HT-29 (cell line): ENCODE results near the gene GABRG3. TPM values are rescaled to one million over a fixed set of nuclear protein-coding genes. Genes with fewer than 3 reads are reported as not detected.

ENCODE experiments used
- DNase-seq: peaks from one replicate; pipeline ENCODE4 v3.0.0-alpha.2; 2015; ENCODE audit warnings: low spot score
- total RNA-seq: library from RNA; depleted of rRNA; stranded (reverse); fragments of >200 nt; shearing (Covaris generic); gene quantifications from 2 replicates; pipeline ENCODE4 v1.2.3, GENCODE V29; 2014; rRNA removed

The GABRG3 gene
- not detected in 2 replicates for total RNA-seq

- DNase-seq, result no peak
These were observed at the start of gene GABRG3 for GRCh38 chr15:26970712-26971210. Gene GABRG3 (plus strand): TSS chr15:26971181.

DNA sequence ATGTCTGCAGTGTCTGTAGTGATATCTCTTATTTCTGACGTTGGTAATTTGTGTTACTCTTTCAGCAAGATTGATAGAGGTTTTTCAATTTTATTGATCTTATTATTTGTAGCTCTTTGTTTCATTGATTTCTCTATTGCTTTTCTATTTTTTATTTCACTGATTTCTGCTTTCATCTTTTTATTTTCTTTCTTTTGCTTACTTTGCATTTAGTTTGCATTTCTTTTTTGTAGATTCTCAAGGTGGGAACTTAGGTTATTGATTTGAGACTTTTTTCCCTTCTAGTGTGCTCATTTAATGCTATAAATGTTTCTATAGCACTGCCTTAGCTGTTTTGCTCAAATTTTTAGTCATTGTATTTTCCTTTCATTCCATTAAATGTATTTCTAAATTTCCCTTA lies 49.5 kb upstream of the GABRG3 start:
- DNase-seq, result no peak

DNA sequence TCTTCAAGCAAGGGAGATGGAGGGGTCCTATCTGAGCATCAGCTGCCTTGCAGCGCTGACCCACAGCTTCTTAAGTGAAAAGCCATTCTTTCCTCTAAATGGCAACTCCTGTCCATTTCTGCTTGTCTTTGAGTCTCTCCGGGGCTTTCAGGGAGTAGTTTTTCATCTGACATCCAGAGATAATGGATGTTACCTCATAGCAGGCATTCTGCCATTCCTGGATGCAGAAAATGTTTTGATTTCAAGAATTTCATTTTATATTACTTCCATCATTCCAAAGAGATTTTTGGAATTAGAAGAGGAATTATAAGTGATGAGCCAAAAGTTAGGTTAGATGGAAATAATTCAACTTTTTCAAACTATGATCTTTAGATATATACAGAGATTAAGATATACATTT lies 44.9 kb upstream of the GABRG3 start:
- DNase-seq, result no peak

GRCh38 chr15:26928051-26928450 lies 42.9 kb upstream of the GABRG3 start:
- no peak for DNase-seq

GRCh38 chr15:26929588-26929987 lies 41.4 kb upstream of the GABRG3 start:
- no peak for DNase-seq

- no peak for DNase-seq
These were observed 36.1 kb upstream of the GABRG3 start for GRCh38 chr15:26934848-26935247.

GRCh38 chr15:26935322-26935721 lies 35.7 kb upstream of the GABRG3 start:
- DNase-seq, result no peak

- no peak for DNase-seq
These were observed 34.5 kb upstream of the GABRG3 start for GRCh38 chr15:26936502-26936901.

GRCh38 chr15:26937134-26937533 lies 33.8 kb upstream of the GABRG3 start:
- DNase-seq, result no peak

DNA sequence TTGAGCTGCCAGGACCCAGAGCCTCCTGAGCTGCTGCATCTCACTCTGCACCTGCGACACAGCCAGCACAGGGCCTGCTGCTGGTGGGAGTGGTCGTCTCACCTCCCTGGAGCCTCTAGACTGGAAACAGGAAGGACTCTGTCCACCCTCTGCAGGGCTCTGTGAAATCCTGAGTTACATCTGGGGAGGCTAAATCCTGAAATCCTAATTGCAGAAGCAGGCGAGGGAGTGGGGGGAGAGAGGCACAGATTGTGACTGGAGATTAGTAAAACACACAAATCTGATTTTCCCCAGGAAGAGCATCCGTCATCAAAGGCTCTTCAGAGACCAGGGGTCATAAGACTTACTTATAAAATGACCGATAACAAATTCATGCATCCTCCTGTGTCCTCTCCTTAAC lies 31.6 kb upstream of the GABRG3 start:
- no peak for DNase-seq

GRCh38 chr15:26941489-26941888 lies 29.5 kb upstream of the GABRG3 start:
- DNase-seq, result no peak

DNA sequence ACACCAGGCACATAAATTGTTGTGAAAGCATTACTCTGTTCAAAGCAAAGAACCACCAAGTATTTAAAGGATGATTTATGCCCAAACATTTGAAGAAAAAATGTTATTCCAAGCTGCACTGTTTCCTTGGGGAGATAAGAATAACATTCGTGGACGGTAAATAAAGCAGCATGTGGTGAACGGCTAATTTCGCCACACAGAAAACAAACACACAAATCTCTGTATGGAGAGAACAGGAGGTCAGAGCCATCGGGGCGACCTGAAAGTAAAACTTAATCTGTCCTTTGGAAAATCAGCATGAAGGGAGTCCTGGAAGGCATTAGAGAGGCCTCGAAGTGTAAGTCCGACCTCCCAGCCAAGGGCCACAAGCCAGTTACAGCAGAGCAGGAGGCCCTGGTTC lies 27.1 kb upstream of the GABRG3 start:
- DNase-seq, result no peak

- DNase-seq, result no peak
These were observed 25.9 kb upstream of the GABRG3 start for GRCh38 chr15:26945046-26945445.

GRCh38 chr15:26950001-26950400 lies 21.0 kb upstream of the GABRG3 start:
- DNase-seq, result no peak

DNA sequence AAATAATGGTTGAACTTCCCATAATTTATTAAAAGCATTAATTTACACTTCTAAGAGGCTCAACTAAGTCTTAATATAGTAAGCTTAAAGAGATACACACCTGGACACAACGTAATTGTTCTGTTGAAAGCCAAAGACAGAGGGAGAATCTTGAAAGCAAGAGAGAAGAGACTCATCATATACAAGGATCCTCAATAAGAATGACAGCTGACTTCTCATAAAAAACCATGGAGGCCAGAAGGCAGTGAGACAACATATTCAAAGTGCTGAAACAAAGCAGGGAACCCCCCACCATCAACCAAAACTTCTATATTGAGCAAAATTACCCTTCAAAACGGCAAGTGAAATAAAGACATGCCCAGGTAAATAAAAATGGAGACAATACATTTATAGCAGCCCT lies 16.6 kb upstream of the GABRG3 start:
- DNase-seq, result no peak

GRCh38 chr15:26967719-26968269 lies 3.2 kb upstream of the GABRG3 start:
- DNase-seq, result no peak

DNA sequence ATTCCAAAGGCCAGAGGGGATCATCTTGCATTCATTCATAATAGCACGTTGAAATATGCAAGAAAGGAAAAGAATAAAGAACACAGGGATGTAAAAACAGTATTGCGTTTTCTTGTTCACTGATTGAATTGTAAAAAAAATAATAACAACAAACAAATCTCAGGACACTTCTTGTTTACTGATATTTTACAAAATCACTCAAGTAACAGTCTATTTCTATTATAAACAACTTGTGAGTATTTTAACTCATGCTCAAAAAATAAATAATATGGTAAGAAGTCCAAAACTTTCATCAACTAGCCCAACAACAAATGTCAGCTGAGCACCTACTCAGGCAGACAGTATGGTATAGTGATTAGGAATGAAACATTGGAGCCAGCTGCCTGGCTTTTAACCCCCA lies 2.2 kb upstream of the GABRG3 start:
- DNase-seq, result no peak

GRCh38 chr15:26971271-26972018 lies 464 bp downstream of the GABRG3 start:
- DNase-seq, result no peak

GRCh38 chr15:26972636-26973035 lies 1.7 kb downstream of the GABRG3 start:
- no peak for DNase-seq

DNA sequence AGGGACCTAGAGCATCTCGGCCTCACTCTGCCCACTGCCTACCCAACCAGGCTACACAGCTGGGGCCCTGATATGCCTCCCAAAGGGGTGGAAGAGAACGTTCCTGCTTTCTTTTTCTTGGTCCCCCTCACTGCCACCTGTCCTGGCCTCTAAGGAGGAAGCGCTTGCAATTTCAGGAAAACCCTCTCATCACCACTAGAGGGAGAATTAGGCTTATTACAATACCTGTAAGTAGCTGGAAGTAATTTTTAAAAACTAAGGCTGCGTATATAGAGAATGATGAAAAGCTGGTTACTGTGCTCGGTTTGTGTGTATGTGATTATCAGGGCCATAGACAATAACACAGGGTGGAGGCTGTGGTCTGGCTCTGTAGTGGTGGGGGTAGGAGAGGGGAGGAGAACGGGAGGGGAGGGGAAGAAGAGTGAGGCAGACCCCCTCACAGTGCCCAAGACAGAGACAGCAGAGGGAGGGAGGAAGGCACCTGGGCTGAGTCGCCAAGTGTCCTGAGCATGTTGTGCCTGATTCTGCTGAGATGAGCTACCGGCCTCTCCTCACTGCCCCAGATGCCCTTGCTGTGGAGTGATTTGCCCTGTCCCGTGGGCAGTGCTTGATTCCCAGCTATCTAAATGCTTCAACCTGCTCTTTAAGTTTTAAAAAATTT lies 3.3 kb downstream of the GABRG3 start:
- DNase-seq, result peak; percentile 47

- DNase-seq, result no peak
These were observed 10.5 kb downstream of the GABRG3 start for GRCh38 chr15:26981492-26981891.

GRCh38 chr15:26983822-26984221 lies 12.8 kb downstream of the GABRG3 start:
- DNase-seq, result peak; percentile 7

DNA sequence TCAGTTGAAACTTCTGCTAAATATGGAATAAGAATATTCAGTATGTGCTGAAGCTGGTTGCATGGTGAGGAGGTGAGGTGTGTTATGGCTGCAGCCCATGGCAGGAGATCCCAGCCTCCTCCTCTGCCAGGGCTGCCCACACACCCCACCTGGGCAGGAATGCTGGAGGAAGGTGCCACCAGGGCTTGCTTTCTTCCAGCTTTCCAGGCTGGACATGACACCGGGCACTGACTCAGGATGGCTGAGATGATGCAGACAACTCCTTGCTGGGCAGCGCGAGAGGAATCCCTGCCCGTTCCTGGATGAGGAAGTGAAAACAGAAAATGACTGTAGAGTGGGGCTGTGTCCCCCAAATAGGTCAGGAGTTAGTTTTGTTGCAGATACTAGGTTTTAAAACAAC lies 14.1 kb downstream of the GABRG3 start:
- no peak for DNase-seq
